Measurements from ENCODE around the gene WFDC8. TPM values are rescaled to one million over a fixed set of nuclear protein-coding genes. Genes with fewer than 3 reads are reported as not detected.

The WFDC8 gene
- total RNA-seq, 1 experiment from 2014 or later = not detected

DNA sequence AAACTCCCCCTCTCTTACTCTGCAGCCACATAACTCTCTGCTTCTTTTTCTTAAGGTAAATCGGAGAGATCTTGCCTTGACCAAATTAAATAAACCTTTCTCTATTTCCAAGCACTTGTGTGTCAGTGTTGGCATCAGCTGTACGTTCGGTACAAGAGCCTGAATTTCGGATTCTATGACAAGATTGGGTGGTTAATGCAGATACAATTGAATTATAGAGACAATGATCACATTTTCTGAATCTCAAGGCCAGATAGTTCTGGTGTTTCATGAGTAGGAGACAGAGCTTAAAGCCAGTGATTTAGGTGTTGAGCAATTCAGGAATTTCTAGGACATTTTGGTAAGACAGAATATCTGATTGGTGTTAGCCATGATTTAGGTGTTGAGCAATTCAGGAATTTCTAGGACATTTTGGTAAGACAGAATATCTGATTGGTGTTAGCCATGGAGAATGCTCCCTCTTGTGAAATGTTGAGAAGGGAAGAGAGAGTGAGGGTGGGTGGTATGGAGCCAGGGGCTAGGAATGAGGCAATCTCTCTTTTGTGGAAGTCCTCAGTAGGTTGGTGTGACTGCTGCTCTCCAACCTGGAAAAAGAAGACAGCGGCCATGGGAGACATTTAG is 68.7 kb downstream of the WFDC8 start:
- H3K27ac ChIP-seq (ENCODE audit: insufficient read length, low read depth, low read length) = no peak overlapping the region
- TF ChIP-seq, protein P1, sequence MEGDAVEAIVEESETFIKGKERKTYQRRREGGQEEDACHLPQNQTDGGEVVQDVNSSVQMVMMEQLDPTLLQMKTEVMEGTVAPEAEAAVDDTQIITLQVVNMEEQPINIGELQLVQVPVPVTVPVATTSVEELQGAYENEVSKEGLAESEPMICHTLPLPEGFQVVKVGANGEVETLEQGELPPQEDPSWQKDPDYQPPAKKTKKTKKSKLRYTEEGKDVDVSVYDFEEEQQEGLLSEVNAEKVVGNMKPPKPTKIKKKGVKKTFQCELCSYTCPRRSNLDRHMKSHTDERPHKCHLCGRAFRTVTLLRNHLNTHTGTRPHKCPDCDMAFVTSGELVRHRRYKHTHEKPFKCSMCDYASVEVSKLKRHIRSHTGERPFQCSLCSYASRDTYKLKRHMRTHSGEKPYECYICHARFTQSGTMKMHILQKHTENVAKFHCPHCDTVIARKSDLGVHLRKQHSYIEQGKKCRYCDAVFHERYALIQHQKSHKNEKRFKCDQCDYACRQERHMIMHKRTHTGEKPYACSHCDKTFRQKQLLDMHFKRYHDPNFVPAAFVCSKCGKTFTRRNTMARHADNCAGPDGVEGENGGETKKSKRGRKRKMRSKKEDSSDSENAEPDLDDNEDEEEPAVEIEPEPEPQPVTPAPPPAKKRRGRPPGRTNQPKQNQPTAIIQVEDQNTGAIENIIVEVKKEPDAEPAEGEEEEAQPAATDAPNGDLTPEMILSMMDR (conservative IDR thresholded peaks at IDR 0.05) = no peak
- no peak overlapping the region for H2BK12ac ChIP-seq (ENCODE audit: insufficient read length, low read depth, low read length)
- no peak overlapping the region for H2AK5ac ChIP-seq (ENCODE audit: insufficient read length, low read length)
- H3K9me3 Mint-ChIP-seq = no peaks in the 10 kb centered on the region
- no peaks in the 10 kb centered on the region for H3K27me3 ChIP-seq (ENCODE audit: insufficient read depth, low read length)
- no peaks in the 10 kb centered on the region for H3K36me3 Mint-ChIP-seq (ENCODE audit: insufficient read depth in 1 of 3, low read depth in 3 of 3)
- H3T11ph ChIP-seq (ENCODE audit: low read length) = no peak overlapping the region
- H3K27ac Mint-ChIP-seq = no peak overlapping the region
- H4K20me1 ChIP-seq (ENCODE audit: control insufficient read depth, insufficient read depth, insufficient read length) = no peaks in the 10 kb centered on the region
- H3K4ac ChIP-seq (ENCODE audit: low read depth, low read length) = no peak overlapping the region
- no peaks in the 10 kb centered on the region for H3K23me2 ChIP-seq (ENCODE audit: insufficient read length, low read depth, low read length, poor library complexity, severe bottlenecking)
- no peak overlapping the region for H3K4me3 Mint-ChIP-seq
- H4K91ac ChIP-seq (ENCODE audit: insufficient read length, low read depth, low read length) = no peak overlapping the region
- H3K23ac ChIP-seq (ENCODE audit: insufficient read length, low read depth, low read length) = no peak overlapping the region
- H4K8ac ChIP-seq (replicated peaks; ENCODE audit: insufficient read length, low read depth, low read length) = no peak overlapping the region
- H3K27me3 Mint-ChIP-seq (ENCODE audit: low read depth) = no peaks in the 10 kb centered on the region; the same call in none of the 2 replicates
- H2BK120ac ChIP-seq (ENCODE audit: low read depth, low read length, poor library complexity, severe bottlenecking) = no peak overlapping the region
- no peak overlapping the region for H2BK15ac ChIP-seq (ENCODE audit: low read depth, low read length)
- WGBS (ENCODE audit: extremely low coverage, insufficient read length, low lambda C conversion rate) = no CpG with 5 or more reads among the region's 5 CpGs
- H2AFZ ChIP-seq (ENCODE audit: low read length) = no peak overlapping the region
- H3K14ac ChIP-seq (ENCODE audit: insufficient read depth, low read length) = no peak overlapping the region
- H3K56ac ChIP-seq (ENCODE audit: insufficient read length, low read depth, low read length) = no peak overlapping the region
- H3K4me1 Mint-ChIP-seq = peaks cover 2% of the 10 kb centered on the region in 2 experiments; a peak in 1 of 4 replicates
- no peaks in the 10 kb centered on the region for H3K9me3 ChIP-seq (ENCODE audit: control insufficient read depth, low read depth, low read length)
- no peak overlapping the region for H2BK5ac ChIP-seq (ENCODE audit: insufficient read length, low read length)
- no peak overlapping the region for H4K5ac ChIP-seq (ENCODE audit: insufficient read length, low read depth, low read length)
- H3K4me1 ChIP-seq (ENCODE audit: insufficient read depth, low read length) = no peaks in the 10 kb centered on the region
- H2BK20ac ChIP-seq (ENCODE audit: low read depth, low read length, poor library complexity, severe bottlenecking) = no peak overlapping the region
- no peak for DNase-seq
- H3K4me2 ChIP-seq (ENCODE audit: insufficient read depth, insufficient read length, low read length) = no peak overlapping the region
- H3K79me1 ChIP-seq (ENCODE audit: insufficient read depth, low read depth, low read length, poor library complexity, severe bottlenecking) = no peaks in the 10 kb centered on the region
- no peak overlapping the region for H3K9ac ChIP-seq (ENCODE audit: extremely low read depth, insufficient read length, low read length)
- no peaks in the 10 kb centered on the region for H3K79me2 ChIP-seq (ENCODE audit: insufficient read depth, low read length)
- no peak overlapping the region for H3K18ac ChIP-seq (ENCODE audit: insufficient read length, low read depth, low read length)

Measured in H9 (cell line).